Activated CD8-positive, alpha-beta T cell treated with anti-CD3 and anti-CD28 coated beads for 36 hours (primary cell): ENCODE data around the gene EYA4. TPM values are rescaled to one million over a fixed set of nuclear protein-coding genes. Genes with fewer than 3 reads are reported as not detected.

ENCODE experiments used
- ATAC-seq: fragments of 200-7000 bp; cut with Tn5 transposase; one replicate; pipeline ENCODE4 v1.10.0; 2021; ENCODE audit warnings: mild to moderate bottlenecking, moderate library complexity
- CTCF ChIA-PET: fragments of 350-600 bp; sonication (Branson Sonifier 250); formaldehyde crosslinking; loops from one replicate; lab custom pipeline; 2021; ENCODE audit warnings: antibody characterized with exemption; lab: Charles Lee
- POLR2A ChIA-PET: fragments of 350-600 bp; sonication (Branson Sonifier 250); formaldehyde crosslinking; loops from one replicate; lab custom pipeline; 2021; ENCODE audit warnings: antibody characterized with exemption; lab: Charles Lee
- DNase-seq: peaks from one replicate; pipeline ENCODE4 v3.0.0-alpha.2; 2020
- H3K27ac Mint-ChIP-seq: one replicate; pipeline ENCODE4 v1.8.0; 2021; ENCODE audit warnings: mild to moderate bottlenecking, mixed read lengths
- H3K27me3 Mint-ChIP-seq: one replicate; pipeline ENCODE4 v1.8.0; 2021; ENCODE audit warnings: mixed read lengths
- H3K36me3 Mint-ChIP-seq: one replicate; pipeline ENCODE4 v1.8.0; 2021; ENCODE audit warnings: low read depth, mixed read lengths
- H3K4me1 Mint-ChIP-seq: one replicate; pipeline ENCODE4 v1.8.0; 2021; ENCODE audit warnings: low read depth, mixed read lengths
- H3K4me3 Mint-ChIP-seq: one replicate; pipeline ENCODE4 v1.8.0; 2021; ENCODE audit warnings: mild to moderate bottlenecking, moderate library complexity, mixed read lengths
- H3K9me3 Mint-ChIP-seq: one replicate; pipeline ENCODE4 v1.8.0; 2021; ENCODE audit warnings: mixed read lengths
- intact Hi-C: fragments of 100-400 bp; cut with micrococcal nuclease; formaldehyde crosslinking; loops from one replicate; pipeline ENCODE4 v1.10.0; 2022
- total RNA-seq, 2 experiments: library from RNA; stranded (reverse); gene quantifications; one replicate each; pipeline ENCODE4 v1.2.3, GENCODE V29; 2021
- TF ChIP-seq, protein P1 (sequence below): fragments of 200-600 bp; IDR thresholded peaks from one replicate; pipeline ENCODE4 v1.8.0; 2022; ENCODE audit warnings: antibody characterized with exemption, mild to moderate bottlenecking

Gene EYA4
- total RNA-seq, 2 experiments from 2014 or later, result not detected

DNA sequence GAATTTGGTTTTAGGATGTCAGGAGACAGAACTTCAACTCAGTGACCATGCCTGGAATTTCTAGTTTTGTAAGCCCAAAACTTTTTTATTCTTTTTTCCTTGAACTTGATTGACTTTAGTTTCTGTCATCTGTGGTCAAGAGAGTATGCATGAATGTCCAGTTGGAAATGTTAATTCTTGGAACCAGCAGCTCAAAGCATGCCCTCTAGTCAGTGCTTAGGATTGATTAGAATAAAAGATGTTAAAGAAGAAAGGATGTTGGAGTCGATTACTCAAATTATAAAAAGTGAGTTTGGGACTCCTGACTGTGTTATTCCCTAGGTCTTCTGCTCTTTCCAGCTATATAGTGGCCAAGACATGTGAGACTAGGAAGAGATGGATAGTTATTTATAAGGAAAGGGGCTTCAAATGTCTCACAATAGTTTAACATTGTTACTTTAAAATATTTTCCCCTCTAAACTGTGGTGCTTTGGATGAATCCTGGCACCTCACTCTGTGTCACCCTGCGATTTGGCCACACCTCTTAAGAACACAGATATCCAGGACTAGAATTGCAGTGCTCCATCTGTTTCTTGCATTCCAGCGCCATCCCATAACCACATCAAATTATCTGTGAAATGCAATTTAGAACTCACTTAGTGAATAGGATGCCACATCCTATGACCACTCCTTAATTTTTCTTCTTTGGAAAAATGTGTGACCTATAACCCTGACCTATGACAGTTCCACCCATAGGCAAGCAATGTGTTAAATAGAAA lies 298.5 kb downstream of the EYA4 start:
- no peak for ATAC-seq
- DNase-seq, result no peak
- Mint-ChIP-seq H3K4me1 (no peaks in the 10 kb centered on the region), H3K36me3 (no peaks in the 10 kb centered on the region), H3K9me3 (no peaks in the 10 kb centered on the region), H3K27ac (no peak overlapping the region), H3K27me3 (peaks cover 6% of the 10 kb centered on the region), H3K4me3 (no peak overlapping the region)
- CTCF ChIA-PET, result interaction anchor here (0.5 kb wide), 1 partner anchor 1085 kb away, joined by 3 read pairs; no protein-coding TSS in a partner anchor
- POLR2A ChIA-PET, result no interaction called here
- TF ChIP-seq, protein P1, sequence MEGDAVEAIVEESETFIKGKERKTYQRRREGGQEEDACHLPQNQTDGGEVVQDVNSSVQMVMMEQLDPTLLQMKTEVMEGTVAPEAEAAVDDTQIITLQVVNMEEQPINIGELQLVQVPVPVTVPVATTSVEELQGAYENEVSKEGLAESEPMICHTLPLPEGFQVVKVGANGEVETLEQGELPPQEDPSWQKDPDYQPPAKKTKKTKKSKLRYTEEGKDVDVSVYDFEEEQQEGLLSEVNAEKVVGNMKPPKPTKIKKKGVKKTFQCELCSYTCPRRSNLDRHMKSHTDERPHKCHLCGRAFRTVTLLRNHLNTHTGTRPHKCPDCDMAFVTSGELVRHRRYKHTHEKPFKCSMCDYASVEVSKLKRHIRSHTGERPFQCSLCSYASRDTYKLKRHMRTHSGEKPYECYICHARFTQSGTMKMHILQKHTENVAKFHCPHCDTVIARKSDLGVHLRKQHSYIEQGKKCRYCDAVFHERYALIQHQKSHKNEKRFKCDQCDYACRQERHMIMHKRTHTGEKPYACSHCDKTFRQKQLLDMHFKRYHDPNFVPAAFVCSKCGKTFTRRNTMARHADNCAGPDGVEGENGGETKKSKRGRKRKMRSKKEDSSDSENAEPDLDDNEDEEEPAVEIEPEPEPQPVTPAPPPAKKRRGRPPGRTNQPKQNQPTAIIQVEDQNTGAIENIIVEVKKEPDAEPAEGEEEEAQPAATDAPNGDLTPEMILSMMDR, result no peak
- intact Hi-C loops, result no loop called here

- ATAC-seq, result no peak
- TF ChIP-seq, protein P1, result no peak
- H3K36me3 Mint-ChIP-seq, result no peaks in the 10 kb centered on the region
- ChIA-PET CTCF (no interaction called here), POLR2A (no interaction called here)
- H3K27me3 Mint-ChIP-seq, result peaks cover 6% of the 10 kb centered on the region
- no peak overlapping the region for H3K4me3 Mint-ChIP-seq
- H3K9me3 Mint-ChIP-seq, result no peaks in the 10 kb centered on the region
- no peaks in the 10 kb centered on the region for H3K4me1 Mint-ChIP-seq
- no peak overlapping the region for H3K27ac Mint-ChIP-seq
- intact Hi-C loops, result no loop called here
- DNase-seq, result no peak
These were observed 299.2 kb downstream of the EYA4 start for GRCh38 chr6:133540361-133540760.

DNA sequence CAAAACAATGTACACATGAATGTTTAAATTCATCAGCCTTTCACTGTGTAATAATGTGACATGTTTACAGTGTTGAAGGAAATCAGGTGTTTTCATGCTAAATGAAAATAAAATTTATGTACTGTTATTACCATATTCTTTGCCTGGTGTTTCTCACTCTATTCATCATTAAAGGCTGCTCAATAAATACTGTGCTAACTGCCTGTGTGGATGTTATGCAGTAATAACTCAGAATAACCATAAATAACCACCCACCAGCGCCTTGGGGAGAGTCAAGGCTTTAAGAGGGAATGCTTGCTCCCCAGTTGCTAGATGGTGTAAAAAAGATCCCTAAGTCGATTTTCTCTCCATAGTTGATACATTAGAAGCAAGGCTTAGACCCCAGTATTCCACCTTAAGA lies 299.9 kb downstream of the EYA4 start:
- Mint-ChIP-seq H3K27me3 (peaks cover 6% of the 10 kb centered on the region), H3K9me3 (no peaks in the 10 kb centered on the region), H3K4me3 (no peak overlapping the region), H3K4me1 (no peaks in the 10 kb centered on the region), H3K36me3 (no peaks in the 10 kb centered on the region), H3K27ac (no peak overlapping the region)
- CTCF ChIA-PET, result no interaction called here
- TF ChIP-seq, protein P1, result no peak
- no peak for DNase-seq
- ATAC-seq, result no peak
- POLR2A ChIA-PET, result no interaction called here
- intact Hi-C loops, result no loop called here

GRCh38 chr6:133542056-133542821 lies 301.1 kb downstream of the EYA4 start:
- POLR2A ChIA-PET, result no interaction called here
- peaks cover 6% of the 10 kb centered on the region for H3K27me3 Mint-ChIP-seq
- H3K4me1 Mint-ChIP-seq, result no peaks in the 10 kb centered on the region
- no peak for ATAC-seq
- CTCF ChIA-PET, result no interaction called here
- H3K4me3 Mint-ChIP-seq, result no peak overlapping the region
- H3K27ac Mint-ChIP-seq, result no peak overlapping the region
- TF ChIP-seq, protein P1, result no peak
- H3K36me3 Mint-ChIP-seq, result no peaks in the 10 kb centered on the region
- intact Hi-C loops, result no loop called here
- H3K9me3 Mint-ChIP-seq, result no peaks in the 10 kb centered on the region
- no peak for DNase-seq

DNA sequence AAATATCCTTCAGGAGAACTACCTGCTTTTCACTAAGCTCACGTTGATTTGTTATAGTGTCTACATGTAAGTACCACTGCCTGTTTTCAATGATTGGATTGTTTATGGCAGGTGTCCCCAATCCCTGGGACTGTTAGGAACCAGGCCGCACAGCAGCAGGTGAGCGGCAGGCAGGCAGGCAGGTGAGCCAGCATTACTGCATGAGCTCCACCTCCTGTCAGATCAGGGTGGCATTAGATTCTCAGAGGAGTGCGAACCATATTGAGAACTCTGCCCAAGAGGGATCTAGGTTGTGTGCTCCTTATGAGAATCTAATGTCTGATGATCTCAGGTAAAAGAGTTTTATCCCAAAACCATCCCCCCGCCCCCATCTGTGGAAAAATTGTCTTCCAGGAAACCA lies 303.3 kb downstream of the EYA4 start:
- intact Hi-C loops, result no loop called here
- POLR2A ChIA-PET, result interaction anchor here (0.8 kb wide), 1 partner anchor 15 kb away, joined by 3 read pairs; no protein-coding TSS in a partner anchor
- Mint-ChIP-seq H3K36me3 (no peaks in the 10 kb centered on the region), H3K9me3 (no peaks in the 10 kb centered on the region), H3K27me3 (peaks cover 6% of the 10 kb centered on the region), H3K4me1 (no peaks in the 10 kb centered on the region), H3K4me3 (no peak overlapping the region), H3K27ac (no peak overlapping the region)
- DNase-seq (no peak), ATAC-seq (no peak)
- TF ChIP-seq, protein P1, result no peak
- CTCF ChIA-PET, result no interaction called here
